OCI-LY1 (cell line): ENCODE data around the gene MDM1.

ENCODE experiments used
- H2AFZ ChIP-seq: fragments of 200-600 bp; sonication (generic), shearing (Covaris generic); 2 replicates; pipeline ENCODE4 v1.6.0; 2014; ENCODE audit warnings: antibody characterized with exemption, mild to moderate bottlenecking, low read length
- H3F3A ChIP-seq: fragments of 200-600 bp; sonication (generic), shearing (Covaris generic); 2 replicates; pipeline ENCODE4 v1.6.0; 2014; ENCODE audit warnings: mild to moderate bottlenecking, antibody characterized with exemption, low read length, moderate library complexity; ENCODE audit not compliant: insufficient read depth
- H3K27ac ChIP-seq: fragments of 200-600 bp; sonication (generic); 2 replicates; pipeline ENCODE4 v1.5.1; 2014; ENCODE audit warnings: low read length, mixed run types, mild to moderate bottlenecking, low read depth; ENCODE audit not compliant: poor library complexity, severe bottlenecking
- H3K27me3 ChIP-seq: fragments of 200-600 bp; sonication (generic); 2 replicates; pipeline ENCODE4 v1.6.0; 2014; ENCODE audit warnings: antibody characterized with exemption, mild to moderate bottlenecking, low read length, moderate library complexity; ENCODE audit not compliant: insufficient read depth
- H3K36me3 ChIP-seq: fragments of 200-600 bp; sonication (generic); 2 replicates; pipeline ENCODE4 v1.6.1; 2014; ENCODE audit warnings: mild to moderate bottlenecking, antibody characterized with exemption, low read length, moderate library complexity, mixed read lengths; ENCODE audit not compliant: insufficient read depth
- H3K4me1 ChIP-seq: fragments of 200-600 bp; sonication (generic); 2 replicates; pipeline ENCODE4 v1.5.1; 2014; ENCODE audit warnings: mild to moderate bottlenecking, low read length, moderate library complexity; ENCODE audit not compliant: insufficient read depth, severe bottlenecking
- H3K4me2 ChIP-seq: fragments of 200-600 bp; sonication (generic), shearing (Covaris generic); 2 replicates; pipeline ENCODE4 v1.6.1; 2014; ENCODE audit warnings: low read length
- H3K4me3 ChIP-seq: fragments of 200-600 bp; sonication (generic); 2 replicates; pipeline ENCODE4 v1.5.1; 2014; ENCODE audit warnings: low read length, low read depth, mild to moderate bottlenecking, mixed read lengths; ENCODE audit not compliant: poor library complexity, severe bottlenecking
- H3K79me2 ChIP-seq: fragments of 200-600 bp; shearing (Covaris generic); 2 replicates; pipeline ENCODE4 v1.6.1; 2016; ENCODE audit warnings: mixed run types, low read length, mixed read lengths; ENCODE audit not compliant: insufficient read depth
- H3K9ac ChIP-seq: fragments of 200-600 bp; sonication (generic), shearing (Covaris generic); 2 replicates; pipeline ENCODE4 v1.6.1; 2014; ENCODE audit warnings: mild to moderate bottlenecking, low read length, mixed read lengths
- H3K9me2 ChIP-seq: fragments of 200-600 bp; sonication (generic), shearing (Covaris generic); 2 replicates; pipeline ENCODE4 v1.6.1; 2014; ENCODE audit warnings: low read depth, mild to moderate bottlenecking, low read length, mixed read lengths
- H3K9me3 ChIP-seq: fragments of 200-600 bp; shearing (Covaris generic); 2 replicates; pipeline ENCODE4 v1.6.1; 2014; ENCODE audit warnings: low read length, mixed read lengths
- H4K20me1 ChIP-seq: fragments of 200-600 bp; sonication (generic), shearing (Covaris generic); 2 replicates; pipeline ENCODE4 v1.6.0; 2016; ENCODE audit warnings: mild to moderate bottlenecking, low read length; ENCODE audit not compliant: insufficient read depth
- EZH2 ChIP-seq: fragments of 200-600 bp; sonication (generic), shearing (Covaris generic); IDR thresholded peaks from 2 replicates; pipeline ENCODE4 v1.8.0; 2017; ENCODE audit warnings: borderline replicate concordance, mixed run types, mild to moderate bottlenecking, antibody characterized with exemption, low read length, moderate library complexity, mixed read lengths
- TF ChIP-seq, protein P1 (sequence below): fragments of 200-600 bp; sonication (generic), shearing (Covaris generic); IDR thresholded peaks from 2 replicates; pipeline ENCODE4 v1.5.1; 2017; ENCODE audit warnings: mild to moderate bottlenecking, antibody characterized with exemption, low read length, moderate library complexity, mixed read lengths

Gene MDM1

DNA sequence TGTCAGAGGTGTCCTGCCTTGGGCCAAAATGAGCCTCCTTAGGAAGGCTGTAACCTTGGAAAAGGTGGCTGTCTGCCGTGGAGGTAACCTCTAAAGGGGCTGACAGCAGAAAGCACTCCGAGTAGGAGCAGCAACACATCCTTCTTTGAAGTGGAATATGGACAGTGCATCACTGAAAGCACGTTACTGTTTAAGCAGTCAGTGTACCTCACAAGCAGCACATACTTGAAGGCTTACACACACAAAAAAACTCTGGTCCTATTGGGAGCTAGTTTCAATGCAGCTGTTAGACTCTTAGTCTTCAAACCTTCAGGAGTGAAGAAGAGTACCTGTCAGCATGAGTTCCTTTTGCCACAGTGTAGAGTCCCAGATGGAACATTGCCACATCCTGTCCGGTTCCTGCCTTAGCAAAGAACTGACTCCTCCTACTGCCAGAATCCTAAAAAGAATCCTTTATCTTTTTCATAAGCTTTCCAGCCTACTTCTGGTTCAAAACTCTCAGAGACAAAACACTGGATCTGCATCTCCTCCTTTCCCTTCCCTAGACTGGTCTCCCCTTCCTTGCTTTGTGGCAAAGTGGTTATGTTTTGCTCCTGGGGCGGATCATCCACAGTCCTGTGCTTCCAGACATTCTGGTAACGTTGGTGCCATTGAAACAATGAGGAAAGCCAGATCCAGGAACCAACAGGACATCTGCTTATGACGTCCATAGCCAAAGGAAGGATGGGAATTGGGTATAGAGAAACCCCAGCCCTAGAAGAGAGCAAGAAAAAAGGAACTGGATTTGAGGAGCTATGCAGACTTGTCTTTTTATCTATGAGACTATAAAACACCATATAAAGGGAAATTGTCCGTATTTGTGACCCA lies 8.5 kb upstream of the MDM1 start:
- no peaks in the 10 kb centered on the region for H3K9me3 ChIP-seq
- no peak overlapping the region for H3K4me2 ChIP-seq
- H3K9me2 ChIP-seq: no peaks in the 10 kb centered on the region
- no peaks in the 10 kb centered on the region for H3F3A ChIP-seq
- no peak overlapping the region for H3K4me3 ChIP-seq
- no peaks in the 10 kb centered on the region for H4K20me1 ChIP-seq
- H3K27ac ChIP-seq: no peak overlapping the region
- H2AFZ ChIP-seq: no peak overlapping the region
- no peaks in the 10 kb centered on the region for H3K4me1 ChIP-seq
- no peak for TF ChIP-seq EZH2
- TF ChIP-seq, protein P1, sequence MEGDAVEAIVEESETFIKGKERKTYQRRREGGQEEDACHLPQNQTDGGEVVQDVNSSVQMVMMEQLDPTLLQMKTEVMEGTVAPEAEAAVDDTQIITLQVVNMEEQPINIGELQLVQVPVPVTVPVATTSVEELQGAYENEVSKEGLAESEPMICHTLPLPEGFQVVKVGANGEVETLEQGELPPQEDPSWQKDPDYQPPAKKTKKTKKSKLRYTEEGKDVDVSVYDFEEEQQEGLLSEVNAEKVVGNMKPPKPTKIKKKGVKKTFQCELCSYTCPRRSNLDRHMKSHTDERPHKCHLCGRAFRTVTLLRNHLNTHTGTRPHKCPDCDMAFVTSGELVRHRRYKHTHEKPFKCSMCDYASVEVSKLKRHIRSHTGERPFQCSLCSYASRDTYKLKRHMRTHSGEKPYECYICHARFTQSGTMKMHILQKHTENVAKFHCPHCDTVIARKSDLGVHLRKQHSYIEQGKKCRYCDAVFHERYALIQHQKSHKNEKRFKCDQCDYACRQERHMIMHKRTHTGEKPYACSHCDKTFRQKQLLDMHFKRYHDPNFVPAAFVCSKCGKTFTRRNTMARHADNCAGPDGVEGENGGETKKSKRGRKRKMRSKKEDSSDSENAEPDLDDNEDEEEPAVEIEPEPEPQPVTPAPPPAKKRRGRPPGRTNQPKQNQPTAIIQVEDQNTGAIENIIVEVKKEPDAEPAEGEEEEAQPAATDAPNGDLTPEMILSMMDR: no peak
- H3K79me2 ChIP-seq: no peaks in the 10 kb centered on the region
- H3K36me3 ChIP-seq: no peaks in the 10 kb centered on the region
- no peak overlapping the region for H3K9ac ChIP-seq
- no peaks in the 10 kb centered on the region; the same call in 1 of the 2 replicates for H3K27me3 ChIP-seq

DNA sequence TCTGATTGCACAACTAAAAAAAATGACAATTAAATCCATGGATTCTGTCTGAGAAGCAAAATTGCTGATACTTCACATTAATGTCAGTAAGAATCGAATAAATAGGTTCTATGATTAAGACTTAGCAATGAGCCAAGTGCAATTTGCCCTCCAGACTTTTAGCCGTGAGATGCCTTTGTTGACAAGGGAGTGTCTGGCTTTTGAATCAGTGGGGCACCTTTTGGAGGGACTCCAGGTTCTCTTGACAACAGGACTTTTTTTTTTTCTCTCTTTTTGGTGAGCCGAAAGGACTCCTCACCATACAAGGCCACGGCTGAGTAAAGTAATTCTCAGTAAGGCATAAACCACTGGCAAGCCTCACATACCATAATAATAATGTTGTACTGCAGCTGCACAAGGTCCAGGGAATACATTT lies 4.7 kb upstream of the MDM1 start:
- Histone ChIP-seq H2AFZ (no peak overlapping the region), H3K27me3 (no peaks in the 10 kb centered on the region; the same call in 1 of the 2 replicates), H3K4me2 (no peak overlapping the region), H3K27ac (no peak overlapping the region), H3K9me3 (no peaks in the 10 kb centered on the region), H4K20me1 (no peaks in the 10 kb centered on the region), H3K4me3 (no peak overlapping the region), H3F3A (no peaks in the 10 kb centered on the region), H3K79me2 (no peaks in the 10 kb centered on the region), H3K36me3 (no peaks in the 10 kb centered on the region), H3K9me2 (no peaks in the 10 kb centered on the region), H3K4me1 (peaks cover 11% of the 10 kb centered on the region), H3K9ac (no peak overlapping the region)
- no peak for TF ChIP-seq EZH2
- TF ChIP-seq, protein P1: no peak

DNA sequence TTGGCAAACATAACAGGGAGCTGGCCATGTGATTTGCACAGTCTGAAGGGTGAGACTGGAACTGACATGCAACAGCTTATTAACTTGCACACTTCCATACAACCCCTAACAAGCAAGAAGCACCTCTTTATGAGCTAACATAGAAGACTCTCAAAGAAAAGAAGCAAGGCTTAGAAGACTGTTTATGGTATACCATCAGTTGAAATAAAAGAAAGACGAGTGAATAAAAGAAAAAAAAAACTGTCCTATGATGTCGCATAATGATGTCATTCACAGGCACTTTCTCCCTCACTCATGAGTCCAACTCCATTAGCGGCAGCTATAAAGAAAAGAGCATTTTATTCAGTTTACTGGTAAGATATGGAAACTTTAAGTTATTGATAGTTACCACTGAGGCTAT lies 3.3 kb upstream of the MDM1 start:
- no peaks in the 10 kb centered on the region for H3K79me2 ChIP-seq
- H3K27me3 ChIP-seq: no peaks in the 10 kb centered on the region; the same call in 1 of the 2 replicates
- H4K20me1 ChIP-seq: no peaks in the 10 kb centered on the region
- H3K9me2 ChIP-seq: no peaks in the 10 kb centered on the region
- H3F3A ChIP-seq: no peaks in the 10 kb centered on the region
- no peak overlapping the region for H3K4me2 ChIP-seq
- H3K27ac ChIP-seq: no peak overlapping the region
- TF ChIP-seq, protein P1: no peak
- no peak for TF ChIP-seq EZH2
- H3K9me3 ChIP-seq: no peaks in the 10 kb centered on the region
- H3K9ac ChIP-seq: no peak overlapping the region
- no peaks in the 10 kb centered on the region; the same call in 1 of the 2 replicates for H3K36me3 ChIP-seq
- peaks cover 21% of the 10 kb centered on the region for H3K4me1 ChIP-seq
- H3K4me3 ChIP-seq: no peak overlapping the region
- H2AFZ ChIP-seq: no peak overlapping the region
